HepG2 (cell line): ENCODE data around the gene EEIG1. TPM values are rescaled to one million over a fixed set of nuclear protein-coding genes. Genes with fewer than 3 reads are reported as not detected.

Experiments
- AGO1 ChIP-seq: fragments of 200-400 bp; formaldehyde crosslinking; IDR thresholded peaks from 2 replicates; pipeline ENCODE4 v1.6.1; 2017; ENCODE audit warnings: mild to moderate bottlenecking, low read depth, low read length, moderate library complexity; ENCODE audit not compliant: poor library complexity, severe bottlenecking
- FOSL2 ChIP-seq: sonication (generic); formaldehyde crosslinking; IDR thresholded peaks from 2 replicates; pipeline ENCODE4 v1.4.0; 2020; ENCODE audit warnings: missing genetic modification reagents
- GABPB1 ChIP-seq: IDR thresholded peaks from 2 replicates; pipeline ENCODE4 v1.6.1; 2016; ENCODE audit warnings: mild to moderate bottlenecking, missing genetic modification reagents, moderate library complexity, missing compliant biosample characterization
- GPBP1L1 ChIP-seq: sonication (generic); formaldehyde crosslinking; IDR thresholded peaks from 2 replicates; pipeline ENCODE4 v1.5.0; 2020; ENCODE audit warnings: mild to moderate bottlenecking, missing genetic modification reagents
- HDAC2 ChIP-seq: sonication (generic); formaldehyde crosslinking; IDR thresholded peaks from 2 replicates; pipeline ENCODE4 v1.4.0; 2020; ENCODE audit warnings: missing genetic modification reagents
- HES4 ChIP-seq: sonication (generic); formaldehyde crosslinking; IDR thresholded peaks from 2 replicates; pipeline ENCODE4 v1.9.0; 2021; ENCODE audit warnings: mild to moderate bottlenecking, missing genetic modification reagents, borderline replicate concordance
- HOXA3 ChIP-seq: sonication (generic); formaldehyde crosslinking; IDR thresholded peaks from 2 replicates; pipeline ENCODE4 v1.5.0; 2020; ENCODE audit warnings: missing genetic modification reagents
- IKZF4 ChIP-seq: sonication (generic); formaldehyde crosslinking; IDR thresholded peaks from 2 replicates; pipeline ENCODE4 v1.5.1; 2020; ENCODE audit warnings: borderline replicate concordance, mild to moderate bottlenecking, low read depth, missing genetic modification reagents; ENCODE audit errors: not compliant biosample characterization
- IRF1 ChIP-seq: sonication (generic); formaldehyde crosslinking; IDR thresholded peaks from 2 replicates; pipeline ENCODE4 v1.4.0; 2020; ENCODE audit warnings: low read depth, mild to moderate bottlenecking, missing genetic modification reagents
- MBD4 ChIP-seq: IDR thresholded peaks from 2 replicates; pipeline ENCODE4 v1.6.1; 2012; ENCODE audit warnings: low read length, inconsistent platforms, borderline replicate concordance
- RBFOX2 ChIP-seq: fragments of 200-400 bp; formaldehyde crosslinking; IDR thresholded peaks from 2 replicates; pipeline ENCODE4 v1.6.1; 2017; ENCODE audit warnings: low read depth, mild to moderate bottlenecking, low read length
- ZFX ChIP-seq: sonication (generic); formaldehyde crosslinking; IDR thresholded peaks from 2 replicates; pipeline ENCODE4 v1.4.0; 2020; ENCODE audit warnings: mild to moderate bottlenecking, low read depth, missing genetic modification reagents, moderate library complexity
- ZNF207 ChIP-seq: fragments of 450-650 bp; IDR thresholded peaks from 2 replicates; pipeline ENCODE4 v1.6.1; 2016; ENCODE audit warnings: antibody characterized with exemption, borderline replicate concordance
- polyA plus RNA-seq, 8 experiments: library from polyadenylated mRNA; depleted of rRNA in 3 of 8; stranded (reverse) in 7 of 8; unstranded in 1 of 8; fragments of >200 nt; fragmentation: Illumina TruSeq in 4 of 8; extraction: Trizol in 4 of 8; gene quantifications; 2 replicates each; pipeline versions ENCODE4 v1.2.1 to v1.2.3, GENCODE V29; 2011 to 2016; ENCODE audit warnings: low read depth in 4 of 8, missing spikeins in 1 of 8, mixed read lengths in 1 of 8; ENCODE audit not compliant: insufficient read depth in 1 of 8
- total RNA-seq, 5 experiments: library from RNA; depleted of rRNA; stranded (reverse); fragments of >200 nt; fragmentation: Illumina TruSeq; extraction: Trizol; gene quantifications; 2 replicates each; pipeline ENCODE4 v1.2.3, GENCODE V29; 2016; ENCODE audit warnings: low read depth in 1 of 5
- TF ChIP-seq, protein P1 (sequence below): sonication (generic); formaldehyde crosslinking; IDR thresholded peaks from 2 replicates; pipeline ENCODE4 v1.8.1; 2022; ENCODE audit warnings: low read depth, mild to moderate bottlenecking, missing genetic modification reagents
- TF ChIP-seq, protein P2 (sequence below): sonication (generic); formaldehyde crosslinking; conservative IDR thresholded peaks from 2 replicates; pipeline ENCODE4 v1.4.0; 2020; ENCODE audit warnings: missing genetic modification reagents
- TF ChIP-seq, protein P3 (sequence below): sonication (generic); formaldehyde crosslinking; IDR thresholded peaks from 2 replicates; pipeline ENCODE4 v1.4.0; 2020; ENCODE audit warnings: missing genetic modification reagents
- TF ChIP-seq, protein P4 (sequence below): sonication (generic); formaldehyde crosslinking; IDR thresholded peaks from 2 replicates; pipeline ENCODE4 v1.4.0; 2020; ENCODE audit warnings: mild to moderate bottlenecking, missing genetic modification reagents

EEIG1 gene
- total and polyA plus RNA-seq, 2 of the 13 experiments (the other 11 are each of a cell fraction or from before 2014, with no cell fraction given) = 16.6 to 25.2 TPM

DNA sequence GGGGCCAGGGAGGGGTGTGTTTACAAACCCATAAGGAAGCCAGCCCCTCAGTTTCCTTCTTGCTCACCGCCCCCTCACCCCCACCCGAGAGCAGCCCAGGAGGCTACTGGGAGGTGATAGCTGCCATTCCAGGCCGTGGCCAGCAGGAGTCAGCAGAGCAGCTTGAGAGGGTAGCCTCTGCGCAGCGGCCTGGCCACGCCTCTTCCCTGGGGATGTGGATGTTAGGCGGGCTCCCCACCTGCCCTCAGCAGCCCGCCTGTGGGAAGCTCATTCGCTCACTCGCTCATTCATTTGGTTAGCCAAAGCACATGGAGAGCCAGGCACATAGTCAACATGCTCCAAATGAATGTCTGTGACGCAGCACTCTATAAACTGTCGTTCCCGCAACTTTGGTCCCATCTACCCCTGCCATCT, 37.1 kb downstream of the EEIG1 start (continued):
- TF ChIP-seq, protein P1, sequence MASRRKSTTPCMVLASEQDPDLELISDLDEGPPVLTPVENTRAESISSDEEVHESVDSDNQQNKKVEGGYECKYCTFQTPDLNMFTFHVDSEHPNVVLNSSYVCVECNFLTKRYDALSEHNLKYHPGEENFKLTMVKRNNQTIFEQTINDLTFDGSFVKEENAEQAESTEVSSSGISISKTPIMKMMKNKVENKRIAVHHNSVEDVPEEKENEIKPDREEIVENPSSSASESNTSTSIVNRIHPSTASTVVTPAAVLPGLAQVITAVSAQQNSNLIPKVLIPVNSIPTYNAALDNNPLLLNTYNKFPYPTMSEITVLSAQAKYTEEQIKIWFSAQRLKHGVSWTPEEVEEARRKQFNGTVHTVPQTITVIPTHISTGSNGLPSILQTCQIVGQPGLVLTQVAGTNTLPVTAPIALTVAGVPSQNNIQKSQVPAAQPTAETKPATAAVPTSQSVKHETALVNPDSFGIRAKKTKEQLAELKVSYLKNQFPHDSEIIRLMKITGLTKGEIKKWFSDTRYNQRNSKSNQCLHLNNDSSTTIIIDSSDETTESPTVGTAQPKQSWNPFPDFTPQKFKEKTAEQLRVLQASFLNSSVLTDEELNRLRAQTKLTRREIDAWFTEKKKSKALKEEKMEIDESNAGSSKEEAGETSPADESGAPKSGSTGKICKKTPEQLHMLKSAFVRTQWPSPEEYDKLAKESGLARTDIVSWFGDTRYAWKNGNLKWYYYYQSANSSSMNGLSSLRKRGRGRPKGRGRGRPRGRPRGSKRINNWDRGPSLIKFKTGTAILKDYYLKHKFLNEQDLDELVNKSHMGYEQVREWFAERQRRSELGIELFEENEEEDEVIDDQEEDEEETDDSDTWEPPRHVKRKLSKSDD (CRISPR knock-in tag) = 0 out of 2 replicates have a peak, but pooled peaks have one; percentile 38
- TF ChIP-seq AGO1 (no peak), GABPB1 (CRISPR knock-in tag) (peak; percentile 57), IRF1 (CRISPR knock-in tag) (no peak), RBFOX2 (peak; percentile 59; the same call in 1 of the 2 replicates), HOXA3 (CRISPR knock-in tag) (peak; percentile 72), HES4 (CRISPR knock-in tag) (no peak), HDAC2 (peak; percentile 25; the same call in 1 of the 2 replicates), GPBP1L1 (CRISPR knock-in tag) (no peak), ZNF207 (no peak), IKZF4 (CRISPR knock-in tag) (no peak), FOSL2 (CRISPR knock-in tag) (peak; percentile 47; the same call in 1 of the 2 replicates), ZFX (CRISPR knock-in tag) (peak; percentile 33; the same call in 1 of the 2 replicates), MBD4 (no peak)
- TF ChIP-seq, protein P2, sequence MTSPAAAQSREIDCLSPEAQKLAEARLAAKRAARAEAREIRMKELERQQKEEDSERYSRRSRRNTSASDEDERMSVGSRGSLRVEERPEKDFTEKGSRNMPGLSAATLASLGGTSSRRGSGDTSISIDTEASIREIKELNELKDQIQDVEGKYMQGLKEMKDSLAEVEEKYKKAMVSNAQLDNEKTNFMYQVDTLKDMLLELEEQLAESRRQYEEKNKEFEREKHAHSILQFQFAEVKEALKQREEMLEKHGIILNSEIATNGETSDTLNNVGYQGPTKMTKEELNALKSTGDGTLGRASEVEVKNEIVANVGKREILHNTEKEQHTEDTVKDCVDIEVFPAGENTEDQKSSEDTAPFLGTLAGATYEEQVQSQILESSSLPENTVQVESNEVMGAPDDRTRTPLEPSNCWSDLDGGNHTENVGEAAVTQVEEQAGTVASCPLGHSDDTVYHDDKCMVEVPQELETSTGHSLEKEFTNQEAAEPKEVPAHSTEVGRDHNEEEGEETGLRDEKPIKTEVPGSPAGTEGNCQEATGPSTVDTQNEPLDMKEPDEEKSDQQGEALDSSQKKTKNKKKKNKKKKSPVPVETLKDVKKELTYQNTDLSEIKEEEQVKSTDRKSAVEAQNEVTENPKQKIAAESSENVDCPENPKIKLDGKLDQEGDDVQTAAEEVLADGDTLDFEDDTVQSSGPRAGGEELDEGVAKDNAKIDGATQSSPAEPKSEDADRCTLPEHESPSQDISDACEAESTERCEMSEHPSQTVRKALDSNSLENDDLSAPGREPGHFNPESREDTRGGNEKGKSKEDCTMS (CRISPR knock-in tag) = no peak
- TF ChIP-seq, protein P3, sequence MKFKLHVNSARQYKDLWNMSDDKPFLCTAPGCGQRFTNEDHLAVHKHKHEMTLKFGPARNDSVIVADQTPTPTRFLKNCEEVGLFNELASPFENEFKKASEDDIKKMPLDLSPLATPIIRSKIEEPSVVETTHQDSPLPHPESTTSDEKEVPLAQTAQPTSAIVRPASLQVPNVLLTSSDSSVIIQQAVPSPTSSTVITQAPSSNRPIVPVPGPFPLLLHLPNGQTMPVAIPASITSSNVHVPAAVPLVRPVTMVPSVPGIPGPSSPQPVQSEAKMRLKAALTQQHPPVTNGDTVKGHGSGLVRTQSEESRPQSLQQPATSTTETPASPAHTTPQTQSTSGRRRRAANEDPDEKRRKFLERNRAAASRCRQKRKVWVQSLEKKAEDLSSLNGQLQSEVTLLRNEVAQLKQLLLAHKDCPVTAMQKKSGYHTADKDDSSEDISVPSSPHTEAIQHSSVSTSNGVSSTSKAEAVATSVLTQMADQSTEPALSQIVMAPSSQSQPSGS (CRISPR knock-in tag) = no peak
- TF ChIP-seq, protein P4, sequence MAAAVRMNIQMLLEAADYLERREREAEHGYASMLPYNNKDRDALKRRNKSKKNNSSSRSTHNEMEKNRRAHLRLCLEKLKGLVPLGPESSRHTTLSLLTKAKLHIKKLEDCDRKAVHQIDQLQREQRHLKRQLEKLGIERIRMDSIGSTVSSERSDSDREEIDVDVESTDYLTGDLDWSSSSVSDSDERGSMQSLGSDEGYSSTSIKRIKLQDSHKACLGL = no peak
